ENCODE data around the gene SMIM36. TPM values are rescaled to one million over a fixed set of nuclear protein-coding genes. Genes with fewer than 3 reads are reported as not detected.
"Not testable (repeated sequence)": the region's sequence is repeated elsewhere in the genome, so short reads cannot be mapped to it uniquely, and the experiment has no call there.

Gene SMIM36
- total RNA-seq, 2 donors from 2014 or later = not detected

GRCh38 chr17:55446581-55447205 is 64.6 kb downstream of the SMIM36 start:
- Histone ChIP-seq H3K4me1 (ENCODE audit: control insufficient read depth, insufficient read depth, low read length) (peaks cover 20% of the 10 kb centered on the region), H3K9ac (ENCODE audit: extremely low read depth, low read length, poor library complexity, severe bottlenecking) (no peak overlapping the region), H3K4me3 (ENCODE audit: low read length) (no peak overlapping the region), H3K9me3 (ENCODE audit: control insufficient read depth, low read length) (peaks cover 3% of the 10 kb centered on the region), H3K27ac (ENCODE audit: low read depth, low read length) (no peak overlapping the region), H3K27me3 (ENCODE audit: control insufficient read depth, insufficient read depth, low read length, poor library complexity, severe bottlenecking) (no peaks in the 10 kb centered on the region), H3K36me3 (ENCODE audit: control insufficient read depth, insufficient read depth, low read length) (no peaks in the 10 kb centered on the region)
- peak overlapping the region; percentile 56 for H3K27ac Mint-ChIP-seq
- peaks cover 1% of the 10 kb centered on the region for H3K27me3 Mint-ChIP-seq (ENCODE audit: insufficient read depth)
- TF ChIP-seq CTCF (conservative IDR thresholded peaks at IDR 0.05) = no peak
- no peaks in the 10 kb centered on the region for H3K36me3 Mint-ChIP-seq (ENCODE audit: low read depth)
- DNase-seq = no peak
- peaks cover 1% of the 10 kb centered on the region for H3K9me3 Mint-ChIP-seq
- peaks cover 64% of the 10 kb centered on the region for H3K4me1 Mint-ChIP-seq
- no peak overlapping the region for H3K4me3 Mint-ChIP-seq
- 50 to 60% methylated on average over 1 to 4 of the region's 4 CpGs for WGBS, 2 experiments (ENCODE audit: insufficient coverage in 1 of 2, insufficient read length in 1 of 2)

- 86 to 100% methylated on average over 2 to 4 of the region's 4 CpGs for WGBS, 2 experiments (ENCODE audit: insufficient coverage in 1 of 2, insufficient read length in 1 of 2)
Observed at GRCh38 chr17:55446004-55446403, 65.2 kb downstream of the SMIM36 start.

GRCh38 chr17:55444471-55445441 is 66.5 kb downstream of the SMIM36 start:
- Histone ChIP-seq H3K4me3 (ENCODE audit: low read length) (peak overlapping the region; percentile 37), H3K4me1 (ENCODE audit: control insufficient read depth, insufficient read depth, low read length) (peaks cover 13% of the 10 kb centered on the region), H3K27me3 (ENCODE audit: control insufficient read depth, insufficient read depth, low read length, poor library complexity, severe bottlenecking) (no peaks in the 10 kb centered on the region), H3K9ac (ENCODE audit: extremely low read depth, low read length, poor library complexity, severe bottlenecking) (no peak overlapping the region), H3K27ac (ENCODE audit: low read depth, low read length) (no peak overlapping the region), H3K9me3 (ENCODE audit: control insufficient read depth, low read length) (peaks cover 3% of the 10 kb centered on the region), H3K36me3 (ENCODE audit: control insufficient read depth, insufficient read depth, low read length) (no peaks in the 10 kb centered on the region)
- Mint-ChIP-seq H3K4me1 (peaks cover 52% of the 10 kb centered on the region), H3K27ac (peak overlapping the region; percentile 56), H3K36me3 (ENCODE audit: low read depth) (no peaks in the 10 kb centered on the region), H3K9me3 (peaks cover 1% of the 10 kb centered on the region), H3K27me3 (ENCODE audit: insufficient read depth) (peaks cover 1% of the 10 kb centered on the region), H3K4me3 (peak overlapping the region; percentile 21)
- no peak for TF ChIP-seq CTCF (conservative IDR thresholded peaks at IDR 0.05)
- 74% methylated on average over 6 of the region's 6 CpGs; no CpG with 5 or more reads in 1 of the 2 experiments for WGBS, 2 experiments (ENCODE audit: insufficient coverage in 1 of 2, insufficient read length in 1 of 2)
- DNase-seq = no peak

More at GRCh38 chr17:55446004-55446403, 65.2 kb downstream of the SMIM36 start:
- H3K27me3 Mint-ChIP-seq (ENCODE audit: insufficient read depth); H3K27ac Mint-ChIP-seq; H3K36me3 ChIP-seq (ENCODE audit: control insufficient read depth, insufficient read depth, low read length); H3K27me3 ChIP-seq (ENCODE audit: control insufficient read depth, insufficient read depth, low read length, poor library complexity, severe bottlenecking); H3K9ac ChIP-seq (ENCODE audit: extremely low read depth, low read length, poor library complexity, severe bottlenecking); H3K4me3 ChIP-seq (ENCODE audit: low read length); DNase-seq; H3K9me3 ChIP-seq (ENCODE audit: control insufficient read depth, low read length); H3K27ac ChIP-seq (ENCODE audit: low read depth, low read length); H3K4me3 Mint-ChIP-seq; H3K36me3 Mint-ChIP-seq (ENCODE audit: low read depth); H3K9me3 Mint-ChIP-seq: not testable (repeated sequence)
- H3K4me1 Mint-ChIP-seq = peaks cover 61% of the 10 kb centered on the region
- H3K4me1 ChIP-seq (ENCODE audit: control insufficient read depth, insufficient read depth, low read length) = peaks cover 20% of the 10 kb centered on the region
